ENCODE results near the gene MPHOSPH10.
A peak's percentile ranks its signal among the peaks of the same experiment; 100 is the strongest.
"Not testable (repeated sequence)": the region's sequence is repeated elsewhere in the genome, so short reads cannot be mapped to it uniquely, and the experiment has no call there.

The MPHOSPH10 gene

GRCh38 chr2:71125506-71126294 is 4.7 kb upstream of the MPHOSPH10 start:
- no peak for DNase-seq

GRCh38 chr2:71126957-71127356 is 3.5 kb upstream of the MPHOSPH10 start:
- DNase-seq, result no peak

GRCh38 chr2:71129114-71129901 is 1.1 kb upstream of the MPHOSPH10 start:
- DNase-seq, result peak; percentile 21

GRCh38 chr2:71129902-71130151 is 607 bp upstream of the MPHOSPH10 start:
- DNase-seq, result no peak

GRCh38 chr2:71130905-71131244 is 441 bp downstream of the MPHOSPH10 start:
- no peak for DNase-seq

GRCh38 chr2:71131387-71132166 is 1.1 kb downstream of the MPHOSPH10 start:
- DNase-seq, result not testable (repeated sequence)

GRCh38 chr2:71133603-71134002 is 3.2 kb downstream of the MPHOSPH10 start:
- DNase-seq, result no peak

- DNase-seq, result no peak
These were observed 5.7 kb downstream of the MPHOSPH10 start for GRCh38 chr2:71136174-71136573.

GRCh38 chr2:71143782-71144181 is 13.3 kb downstream of the MPHOSPH10 start:
- no peak for DNase-seq

GRCh38 chr2:71148506-71149063 is 18.2 kb downstream of the MPHOSPH10 start:
- DNase-seq, result no peak

GRCh38 chr2:71150082-71150816 is 19.8 kb downstream of the MPHOSPH10 start:
- DNase-seq, result no peak

GRCh38 chr2:71151620-71152019 is 21.2 kb downstream of the MPHOSPH10 start:
- DNase-seq, result no peak

GRCh38 chr2:71153585-71154224 is 23.3 kb downstream of the MPHOSPH10 start:
- no peak for DNase-seq

GRCh38 chr2:71154279-71154678 is 23.8 kb downstream of the MPHOSPH10 start:
- no peak for DNase-seq

GRCh38 chr2:71154798-71155197 is 24.4 kb downstream of the MPHOSPH10 start:
- no peak for DNase-seq

- no peak for DNase-seq
These were observed 25.4 kb downstream of the MPHOSPH10 start for GRCh38 chr2:71155846-71156245.

- peak; percentile 63 for DNase-seq
These were observed 26.1 kb downstream of the MPHOSPH10 start for GRCh38 chr2:71156573-71156972.

- peak; percentile 39 for DNase-seq
These were observed 26.8 kb downstream of the MPHOSPH10 start for GRCh38 chr2:71157124-71157793.

GRCh38 chr2:71166812-71167211 is 36.4 kb downstream of the MPHOSPH10 start:
- DNase-seq, result peak; percentile 5

GRCh38 chr2:71173096-71173495 is 42.7 kb downstream of the MPHOSPH10 start:
- DNase-seq, result no peak

GRCh38 chr2:71174207-71174606 is 43.8 kb downstream of the MPHOSPH10 start:
- no peak for DNase-seq
